Measurements from ENCODE around the gene ASIC2.

DNA sequence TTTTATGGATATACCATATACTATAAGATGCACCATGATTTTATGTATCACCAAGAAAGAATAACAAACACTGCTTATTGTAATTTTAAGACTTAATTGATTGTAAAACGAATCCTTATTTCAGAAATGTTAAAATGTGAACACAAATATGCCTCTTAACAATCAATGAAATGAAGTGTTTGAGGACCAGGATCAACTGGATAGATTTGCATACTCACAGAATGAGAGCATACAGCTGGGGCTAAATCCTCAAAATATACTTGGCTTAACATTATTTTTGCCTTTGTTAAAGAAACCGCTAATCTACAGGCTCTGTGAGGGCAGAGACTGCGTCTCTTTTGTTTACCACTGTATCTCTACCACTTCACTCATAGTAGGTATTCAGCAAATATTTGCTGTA, 207.8 kb downstream of the ASIC2 start:
- no peak for TF ChIP-seq POLR2A (IDR thresholded peaks at IDR 0.05)
- TF ChIP-seq POLR2AphosphoS5 (IDR thresholded peaks at IDR 0.05) = no peak
- TF ChIP-seq EP300 (IDR thresholded peaks at IDR 0.05) = no peak

All from sigmoid colon (tissue), 4 donors.